T-helper 1 cell treated with Interleukin-12 subunit alpha and Interleukin-12 subunit beta and Interleukin-4 antibody, amounts not matched to agents 30 μg/mL and 1 μg/mL, for 36 hours (primary cell): Measurements from ENCODE around the gene GREB1L.
"Not testable (repeated sequence)": the region's sequence is repeated elsewhere in the genome, so short reads cannot be mapped to it uniquely, and the experiment has no call there.

ENCODE experiments used
- H3K27ac Mint-ChIP-seq: one replicate; pipeline ENCODE4 v1.8.0; 2021; ENCODE audit warnings: mild to moderate bottlenecking, mixed read lengths
- H3K27me3 Mint-ChIP-seq: one replicate; pipeline ENCODE4 v1.8.0; 2021; ENCODE audit warnings: low read depth, mixed read lengths
- H3K36me3 Mint-ChIP-seq: one replicate; pipeline ENCODE4 v1.8.0; 2021; ENCODE audit warnings: low read depth, mixed read lengths
- H3K4me1 Mint-ChIP-seq: one replicate; pipeline ENCODE4 v1.8.0; 2021; ENCODE audit warnings: low read depth, mixed read lengths
- H3K4me3 Mint-ChIP-seq: one replicate; pipeline ENCODE4 v1.8.0; 2021; ENCODE audit warnings: mild to moderate bottlenecking, moderate library complexity, mixed read lengths
- H3K9me3 Mint-ChIP-seq: one replicate; pipeline ENCODE4 v1.8.0; 2021; ENCODE audit warnings: mixed read lengths

GREB1L gene

DNA sequence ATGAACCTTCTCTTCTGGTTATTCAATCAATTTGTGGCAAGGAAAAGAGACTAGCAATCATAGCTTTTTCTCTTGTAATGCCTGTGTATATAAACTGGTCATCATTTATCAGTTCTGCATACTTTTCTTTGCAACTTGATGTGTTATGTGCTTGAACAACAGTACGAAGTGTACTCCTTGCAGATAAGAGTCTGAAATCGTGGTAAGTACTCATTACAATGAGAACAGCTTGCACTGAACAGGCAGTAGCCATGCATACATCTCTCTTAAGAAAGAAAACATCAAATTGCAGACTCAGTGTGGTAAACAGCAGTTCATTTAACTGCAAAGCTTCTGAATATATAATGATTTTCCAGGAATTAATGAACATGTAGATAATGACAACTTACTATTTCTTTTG is 64.3 kb downstream of the GREB1L start:
- no peaks in the 10 kb centered on the region for H3K36me3 Mint-ChIP-seq
- H3K27ac Mint-ChIP-seq, result no peak overlapping the region
- H3K27me3 Mint-ChIP-seq, result no peaks in the 10 kb centered on the region
- H3K9me3 Mint-ChIP-seq, result no peaks in the 10 kb centered on the region
- H3K4me3 Mint-ChIP-seq, result no peak overlapping the region
- H3K4me1 Mint-ChIP-seq, result no peaks in the 10 kb centered on the region

GRCh38 chr18:21307578-21307977 is 65.5 kb downstream of the GREB1L start:
- Mint-ChIP-seq H3K27me3 (no peaks in the 10 kb centered on the region), H3K27ac (no peak overlapping the region), H3K36me3 (no peaks in the 10 kb centered on the region), H3K4me1 (no peaks in the 10 kb centered on the region), H3K4me3 (no peak overlapping the region), H3K9me3 (no peaks in the 10 kb centered on the region)

DNA sequence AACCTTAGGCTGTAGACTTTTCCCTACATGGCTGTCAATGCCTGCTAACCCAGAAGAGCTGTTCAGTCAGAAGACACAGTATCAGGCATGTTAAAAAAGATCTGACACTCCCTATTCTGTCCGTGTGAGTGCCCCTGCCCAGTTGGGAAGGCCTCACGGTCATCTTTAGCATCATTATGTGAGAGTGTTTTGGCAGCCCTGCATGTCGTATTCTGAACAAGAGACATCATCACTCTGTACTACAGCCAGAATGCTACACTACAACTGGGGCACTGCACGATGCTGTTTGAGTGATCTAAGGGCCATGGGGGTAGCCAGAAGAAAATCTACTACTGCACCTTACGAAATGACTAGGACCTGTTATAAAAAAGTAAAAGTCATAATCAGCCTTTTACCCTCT is 67.2 kb downstream of the GREB1L start:
- H3K27ac Mint-ChIP-seq, result no peak overlapping the region

GRCh38 chr18:21311980-21312379 is 69.9 kb downstream of the GREB1L start:
- H3K4me1 Mint-ChIP-seq, H3K27me3 Mint-ChIP-seq, H3K4me3 Mint-ChIP-seq, H3K27ac Mint-ChIP-seq, H3K36me3 Mint-ChIP-seq, H3K9me3 Mint-ChIP-seq: not testable (repeated sequence)

More for the DNA sequence above, 67.2 kb downstream of the GREB1L start:
- Mint-ChIP-seq H3K27me3 (no peaks in the 10 kb centered on the region), H3K9me3 (no peaks in the 10 kb centered on the region), H3K4me3 (no peak overlapping the region), H3K36me3 (no peaks in the 10 kb centered on the region), H3K4me1 (no peaks in the 10 kb centered on the region)

DNA sequence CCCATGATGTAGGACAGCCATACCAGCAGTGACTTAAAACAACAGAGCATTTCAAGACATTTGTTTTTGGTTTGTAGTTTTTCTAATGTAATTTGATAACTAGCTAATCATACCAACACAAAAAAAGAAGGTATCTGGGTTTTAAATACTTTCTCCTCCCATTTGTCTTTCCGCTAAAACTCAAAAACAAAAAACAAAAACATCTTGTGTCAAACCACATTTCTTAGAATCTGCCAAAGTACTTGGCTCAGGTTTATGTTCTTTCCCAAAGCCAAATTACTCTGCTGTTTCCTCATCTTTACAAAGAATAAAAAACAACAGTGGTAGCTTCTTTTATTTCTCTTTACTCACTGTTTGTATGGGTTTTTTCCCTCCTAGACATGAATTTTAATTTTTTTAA is 71.5 kb downstream of the GREB1L start:
- H3K4me1 Mint-ChIP-seq, result no peaks in the 10 kb centered on the region
- no peaks in the 10 kb centered on the region for H3K27me3 Mint-ChIP-seq
- H3K9me3 Mint-ChIP-seq, result no peaks in the 10 kb centered on the region
- H3K27ac Mint-ChIP-seq, result no peak overlapping the region
- no peaks in the 10 kb centered on the region for H3K36me3 Mint-ChIP-seq
- no peak overlapping the region for H3K4me3 Mint-ChIP-seq

DNA sequence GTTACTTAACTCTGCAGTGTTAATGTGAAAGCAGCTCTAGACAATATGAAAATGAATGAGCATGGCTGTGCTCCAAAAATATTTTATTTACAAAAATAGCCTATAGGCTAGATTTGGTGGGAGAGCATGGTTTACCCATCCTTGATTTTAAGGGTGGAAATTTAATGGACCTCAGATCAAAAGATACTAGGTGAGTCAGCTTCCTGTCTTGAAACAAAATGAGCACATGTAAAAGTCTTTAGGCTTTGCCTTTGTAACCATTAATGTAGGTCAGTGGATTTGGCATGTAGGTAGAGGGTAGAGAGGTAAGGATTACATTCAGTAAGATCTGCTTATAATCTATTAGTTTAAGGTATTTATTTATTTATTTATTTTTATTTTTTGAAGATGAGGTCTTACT is 72.7 kb downstream of the GREB1L start:
- no peaks in the 10 kb centered on the region for H3K4me1 Mint-ChIP-seq
- no peaks in the 10 kb centered on the region for H3K9me3 Mint-ChIP-seq
- no peak overlapping the region for H3K27ac Mint-ChIP-seq

DNA sequence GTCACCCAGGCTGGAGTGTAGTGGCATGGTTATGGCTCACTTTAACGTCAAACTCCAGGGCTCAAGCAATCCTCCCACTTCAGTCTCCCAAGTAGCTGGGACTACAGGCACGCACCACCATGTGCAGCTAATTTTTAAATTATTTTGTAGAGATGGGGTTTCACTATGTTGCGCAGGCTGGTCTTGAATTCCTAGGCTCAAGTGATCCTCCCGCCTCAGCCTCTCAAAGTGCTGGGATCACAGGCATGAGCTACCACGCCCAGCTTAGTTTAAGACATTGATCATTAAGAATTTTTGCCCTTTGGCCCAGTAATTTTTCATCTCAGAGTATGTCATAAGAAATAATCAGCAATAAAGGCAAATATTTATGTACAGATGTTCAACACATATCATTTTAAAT is 73.1 kb downstream of the GREB1L start:
- H3K9me3 Mint-ChIP-seq, H3K36me3 Mint-ChIP-seq, H3K4me3 Mint-ChIP-seq, H3K27ac Mint-ChIP-seq, H3K27me3 Mint-ChIP-seq, H3K4me1 Mint-ChIP-seq: not testable (repeated sequence)

More for the DNA sequence above, 72.7 kb downstream of the GREB1L start:
- no peak overlapping the region for H3K4me3 Mint-ChIP-seq
- no peaks in the 10 kb centered on the region for H3K27me3 Mint-ChIP-seq
- H3K36me3 Mint-ChIP-seq, result no peaks in the 10 kb centered on the region

DNA sequence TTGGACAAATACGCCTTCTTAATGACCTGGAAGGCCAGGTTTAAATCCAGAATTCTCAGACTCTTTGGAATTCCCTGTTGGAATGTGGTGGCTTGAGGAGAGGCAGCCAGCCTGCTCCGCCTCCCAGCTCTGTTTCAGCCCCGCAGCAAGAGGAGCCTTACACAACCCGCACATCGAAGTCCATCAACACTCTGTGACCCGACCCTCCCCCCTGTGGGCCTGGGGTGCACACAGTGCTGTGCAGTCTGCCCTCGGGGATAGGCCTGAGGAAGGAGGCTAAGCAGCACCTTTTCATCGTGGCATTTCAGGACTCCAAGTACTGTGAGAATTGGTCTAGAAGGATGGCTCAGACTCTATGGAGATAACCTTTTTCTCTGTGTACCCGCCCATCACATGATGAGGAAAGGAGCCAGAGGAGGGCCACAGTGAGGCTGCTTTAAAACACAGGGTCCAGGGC is 73.7 kb downstream of the GREB1L start:
- Mint-ChIP-seq H3K27me3 (no peaks in the 10 kb centered on the region), H3K4me3 (no peak overlapping the region), H3K36me3 (no peaks in the 10 kb centered on the region), H3K9me3 (no peaks in the 10 kb centered on the region), H3K4me1 (no peaks in the 10 kb centered on the region), H3K27ac (no peak overlapping the region)

DNA sequence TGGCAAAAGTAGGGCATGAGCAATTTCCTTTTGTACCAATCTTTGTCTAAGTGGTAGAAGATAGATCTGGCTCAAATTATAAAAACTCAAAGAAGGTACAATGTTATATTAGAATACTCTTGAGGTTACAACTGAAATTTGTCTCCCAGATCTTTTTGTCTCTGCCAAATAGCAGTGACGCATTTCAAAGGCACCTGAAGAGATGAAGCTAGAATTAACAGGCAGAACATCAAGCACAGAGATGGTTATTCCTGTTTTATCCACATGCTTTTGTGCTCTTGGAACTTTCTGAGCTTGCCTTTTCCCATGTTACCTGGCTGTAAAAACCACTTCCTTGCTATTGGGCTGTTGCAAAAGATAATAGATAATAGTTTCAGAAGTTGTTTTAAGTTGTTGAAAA is 74.3 kb downstream of the GREB1L start:
- no peak overlapping the region for H3K4me3 Mint-ChIP-seq
- H3K27me3 Mint-ChIP-seq, result no peaks in the 10 kb centered on the region

DNA sequence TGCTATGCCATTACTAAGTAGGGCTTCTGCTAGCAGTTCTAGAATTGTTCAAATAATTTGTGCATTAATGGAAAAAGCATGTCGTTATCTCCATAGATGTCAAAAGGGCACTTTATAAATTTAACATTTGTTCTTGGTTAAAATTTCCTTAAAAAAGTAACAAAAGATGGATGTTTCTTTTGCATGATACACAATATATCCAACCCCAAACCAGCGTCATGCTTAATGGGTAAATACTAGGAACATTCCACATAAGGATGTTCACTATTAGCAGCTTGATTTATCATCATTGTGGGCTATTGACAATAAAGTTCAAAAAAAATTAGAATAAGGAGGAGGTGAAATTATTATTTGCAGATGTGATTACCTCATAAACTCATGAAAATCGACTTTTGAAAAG is 79.7 kb downstream of the GREB1L start:
- Mint-ChIP-seq H3K4me1 (no peaks in the 10 kb centered on the region), H3K27ac (no peak overlapping the region), H3K36me3 (no peaks in the 10 kb centered on the region), H3K9me3 (no peaks in the 10 kb centered on the region), H3K27me3 (peaks cover 4% of the 10 kb centered on the region), H3K4me3 (no peak overlapping the region)

More for the DNA sequence above, 74.3 kb downstream of the GREB1L start:
- no peak overlapping the region for H3K27ac Mint-ChIP-seq
- H3K4me1 Mint-ChIP-seq, result no peaks in the 10 kb centered on the region
- no peaks in the 10 kb centered on the region for H3K36me3 Mint-ChIP-seq
- H3K9me3 Mint-ChIP-seq, result no peaks in the 10 kb centered on the region

DNA sequence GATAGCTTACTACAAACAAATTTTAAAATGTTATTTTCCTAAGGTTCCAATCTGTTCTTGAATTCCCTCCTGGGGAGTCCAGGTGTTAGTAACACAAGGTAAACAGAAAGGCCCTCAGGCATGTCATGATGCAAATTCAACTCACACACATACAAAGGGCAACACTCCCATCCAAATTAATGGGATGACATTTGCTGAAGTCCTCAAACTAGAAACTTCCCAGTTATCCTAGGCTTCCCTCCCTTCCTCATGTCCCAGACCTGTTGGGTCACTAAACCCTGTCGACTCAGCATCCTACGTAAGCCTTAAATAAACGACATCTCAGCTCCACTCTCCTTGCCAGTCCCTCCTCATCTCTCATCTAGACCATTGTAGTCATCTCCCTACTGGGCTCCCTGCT is 85.1 kb downstream of the GREB1L start:
- Mint-ChIP-seq H3K4me1 (no peaks in the 10 kb centered on the region), H3K27me3 (peaks cover 4% of the 10 kb centered on the region), H3K27ac (no peak overlapping the region), H3K9me3 (no peaks in the 10 kb centered on the region), H3K4me3 (no peak overlapping the region), H3K36me3 (no peaks in the 10 kb centered on the region)

- H3K36me3 Mint-ChIP-seq, result no peaks in the 10 kb centered on the region
- H3K4me3 Mint-ChIP-seq, result no peak overlapping the region
- no peak overlapping the region for H3K27ac Mint-ChIP-seq
- no peaks in the 10 kb centered on the region for H3K9me3 Mint-ChIP-seq
- H3K4me1 Mint-ChIP-seq, result no peaks in the 10 kb centered on the region
- peaks cover 4% of the 10 kb centered on the region for H3K27me3 Mint-ChIP-seq
Observed at GRCh38 chr18:21330122-21330701, 88.2 kb downstream of the GREB1L start.

DNA sequence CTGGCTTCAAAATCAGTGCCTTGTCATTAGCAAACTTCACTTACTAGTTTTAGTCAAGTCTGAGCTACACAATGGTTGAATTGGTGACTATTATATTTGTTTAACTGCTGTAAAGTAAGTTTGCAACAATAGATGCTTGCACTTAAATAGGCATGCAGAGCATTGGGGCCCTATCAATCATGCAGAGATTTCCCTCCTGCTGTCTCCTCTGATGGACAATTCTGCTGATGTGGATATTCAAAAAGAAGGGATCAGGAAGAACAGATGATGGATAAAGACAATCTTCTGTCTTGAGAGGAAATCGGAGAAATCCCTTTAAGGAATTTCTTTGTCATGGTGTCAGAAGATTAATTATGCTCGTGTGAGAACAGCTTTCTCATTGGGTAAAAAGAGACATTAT is 89.0 kb downstream of the GREB1L start:
- H3K36me3 Mint-ChIP-seq, result no peaks in the 10 kb centered on the region
- H3K9me3 Mint-ChIP-seq, result no peaks in the 10 kb centered on the region
- no peak overlapping the region for H3K4me3 Mint-ChIP-seq
- H3K27ac Mint-ChIP-seq, result no peak overlapping the region
- peaks cover 4% of the 10 kb centered on the region for H3K27me3 Mint-ChIP-seq
- H3K4me1 Mint-ChIP-seq, result no peaks in the 10 kb centered on the region

DNA sequence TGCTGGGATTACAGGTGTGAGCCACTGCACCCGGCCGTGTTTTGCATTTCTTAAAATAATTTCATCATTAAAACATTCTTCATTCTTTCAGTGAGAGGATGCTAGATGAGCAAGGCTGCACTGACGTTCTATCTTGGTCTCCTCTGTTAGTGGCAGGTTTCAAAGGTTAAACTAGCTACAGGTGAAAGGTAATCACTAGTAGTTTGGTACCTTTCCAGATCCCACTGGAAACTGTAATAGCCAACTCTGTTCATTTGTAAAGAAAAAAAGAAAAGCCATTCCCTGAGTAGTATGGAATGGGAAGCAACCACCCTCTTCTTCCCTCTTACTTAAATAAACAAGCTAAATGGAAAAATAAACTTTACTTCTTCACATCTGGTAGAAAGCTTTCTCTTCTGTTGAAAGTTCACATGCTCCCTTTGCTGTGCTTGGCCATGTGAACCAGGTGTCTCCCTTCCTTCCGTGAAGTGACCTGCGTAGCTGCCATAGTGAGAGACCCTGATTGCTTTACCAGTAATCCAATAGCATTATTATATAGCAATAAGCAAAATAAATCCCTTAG is 94.0 kb downstream of the GREB1L start:
- Mint-ChIP-seq H3K36me3 (no peaks in the 10 kb centered on the region), H3K4me3 (no peak overlapping the region)

GRCh38 chr18:21336846-21337245 is 94.8 kb downstream of the GREB1L start:
- Mint-ChIP-seq H3K36me3 (no peaks in the 10 kb centered on the region), H3K4me3 (no peak overlapping the region), H3K27me3 (peaks cover 4% of the 10 kb centered on the region), H3K27ac (no peak overlapping the region), H3K4me1 (no peaks in the 10 kb centered on the region), H3K9me3 (no peaks in the 10 kb centered on the region)

More for the DNA sequence above, 94.0 kb downstream of the GREB1L start:
- H3K9me3 Mint-ChIP-seq, result no peaks in the 10 kb centered on the region
- H3K27ac Mint-ChIP-seq, result no peak overlapping the region
- H3K27me3 Mint-ChIP-seq, result peaks cover 4% of the 10 kb centered on the region
- H3K4me1 Mint-ChIP-seq, result no peaks in the 10 kb centered on the region

DNA sequence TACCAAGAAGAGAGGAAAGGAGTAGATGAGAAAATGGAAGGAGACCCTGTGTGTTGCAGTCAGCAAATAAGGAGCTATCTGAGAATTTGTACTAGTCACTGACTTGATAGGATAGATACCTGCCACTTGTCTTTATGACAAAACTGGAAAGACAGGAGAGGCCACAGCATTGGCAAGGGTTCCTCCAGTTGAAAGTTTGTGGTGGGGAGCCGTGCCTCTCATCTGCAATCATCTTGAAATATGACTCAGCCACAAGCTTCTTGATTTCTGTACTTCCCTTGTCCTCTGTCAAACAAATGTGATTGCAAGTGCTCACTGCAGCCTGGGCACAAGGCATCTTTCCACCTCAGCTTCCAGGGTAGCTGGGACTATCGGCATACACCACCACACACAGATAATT is 99.1 kb downstream of the GREB1L start:
- Mint-ChIP-seq H3K9me3 (no peaks in the 10 kb centered on the region), H3K36me3 (no peaks in the 10 kb centered on the region), H3K27me3 (peaks cover 4% of the 10 kb centered on the region), H3K4me1 (no peaks in the 10 kb centered on the region), H3K27ac (no peak overlapping the region), H3K4me3 (no peak overlapping the region)
